OCI-LY1 (cell line): Measurements from ENCODE around the gene GKN1.
"Not testable (repeated sequence)": the region's sequence is repeated elsewhere in the genome, so short reads cannot be mapped to it uniquely, and the experiment has no call there.

Experiments
- H2AFZ ChIP-seq: fragments of 200-600 bp; sonication (generic), shearing (Covaris generic); 2 replicates; pipeline ENCODE4 v1.6.0; 2014; ENCODE audit warnings: antibody characterized with exemption, mild to moderate bottlenecking, low read length
- H3F3A ChIP-seq: fragments of 200-600 bp; sonication (generic), shearing (Covaris generic); 2 replicates; pipeline ENCODE4 v1.6.0; 2014; ENCODE audit warnings: mild to moderate bottlenecking, antibody characterized with exemption, low read length, moderate library complexity; ENCODE audit not compliant: insufficient read depth
- H3K27ac ChIP-seq: fragments of 200-600 bp; sonication (generic); 2 replicates; pipeline ENCODE4 v1.5.1; 2014; ENCODE audit warnings: low read length, mixed run types, mild to moderate bottlenecking, low read depth; ENCODE audit not compliant: poor library complexity, severe bottlenecking
- H3K27me3 ChIP-seq: fragments of 200-600 bp; sonication (generic); 2 replicates; pipeline ENCODE4 v1.6.0; 2014; ENCODE audit warnings: antibody characterized with exemption, mild to moderate bottlenecking, low read length, moderate library complexity; ENCODE audit not compliant: insufficient read depth
- H3K36me3 ChIP-seq: fragments of 200-600 bp; sonication (generic); 2 replicates; pipeline ENCODE4 v1.6.1; 2014; ENCODE audit warnings: mild to moderate bottlenecking, antibody characterized with exemption, low read length, moderate library complexity, mixed read lengths; ENCODE audit not compliant: insufficient read depth
- H3K4me1 ChIP-seq: fragments of 200-600 bp; sonication (generic); 2 replicates; pipeline ENCODE4 v1.5.1; 2014; ENCODE audit warnings: mild to moderate bottlenecking, low read length, moderate library complexity; ENCODE audit not compliant: insufficient read depth, severe bottlenecking
- H3K4me2 ChIP-seq: fragments of 200-600 bp; sonication (generic), shearing (Covaris generic); 2 replicates; pipeline ENCODE4 v1.6.1; 2014; ENCODE audit warnings: low read length
- H3K4me3 ChIP-seq: fragments of 200-600 bp; sonication (generic); 2 replicates; pipeline ENCODE4 v1.5.1; 2014; ENCODE audit warnings: low read length, low read depth, mild to moderate bottlenecking, mixed read lengths; ENCODE audit not compliant: poor library complexity, severe bottlenecking
- H3K79me2 ChIP-seq: fragments of 200-600 bp; shearing (Covaris generic); 2 replicates; pipeline ENCODE4 v1.6.1; 2016; ENCODE audit warnings: mixed run types, low read length, mixed read lengths; ENCODE audit not compliant: insufficient read depth
- H3K9ac ChIP-seq: fragments of 200-600 bp; sonication (generic), shearing (Covaris generic); 2 replicates; pipeline ENCODE4 v1.6.1; 2014; ENCODE audit warnings: mild to moderate bottlenecking, low read length, mixed read lengths
- H3K9me2 ChIP-seq: fragments of 200-600 bp; sonication (generic), shearing (Covaris generic); 2 replicates; pipeline ENCODE4 v1.6.1; 2014; ENCODE audit warnings: low read depth, mild to moderate bottlenecking, low read length, mixed read lengths
- H3K9me3 ChIP-seq: fragments of 200-600 bp; shearing (Covaris generic); 2 replicates; pipeline ENCODE4 v1.6.1; 2014; ENCODE audit warnings: low read length, mixed read lengths
- H4K20me1 ChIP-seq: fragments of 200-600 bp; sonication (generic), shearing (Covaris generic); 2 replicates; pipeline ENCODE4 v1.6.0; 2016; ENCODE audit warnings: mild to moderate bottlenecking, low read length; ENCODE audit not compliant: insufficient read depth
- EZH2 ChIP-seq: fragments of 200-600 bp; sonication (generic), shearing (Covaris generic); IDR thresholded peaks from 2 replicates; pipeline ENCODE4 v1.8.0; 2017; ENCODE audit warnings: borderline replicate concordance, mixed run types, mild to moderate bottlenecking, antibody characterized with exemption, low read length, moderate library complexity, mixed read lengths
- TF ChIP-seq, protein P1 (sequence below): fragments of 200-600 bp; sonication (generic), shearing (Covaris generic); IDR thresholded peaks from 2 replicates; pipeline ENCODE4 v1.5.1; 2017; ENCODE audit warnings: mild to moderate bottlenecking, antibody characterized with exemption, low read length, moderate library complexity, mixed read lengths

The GKN1 gene

DNA sequence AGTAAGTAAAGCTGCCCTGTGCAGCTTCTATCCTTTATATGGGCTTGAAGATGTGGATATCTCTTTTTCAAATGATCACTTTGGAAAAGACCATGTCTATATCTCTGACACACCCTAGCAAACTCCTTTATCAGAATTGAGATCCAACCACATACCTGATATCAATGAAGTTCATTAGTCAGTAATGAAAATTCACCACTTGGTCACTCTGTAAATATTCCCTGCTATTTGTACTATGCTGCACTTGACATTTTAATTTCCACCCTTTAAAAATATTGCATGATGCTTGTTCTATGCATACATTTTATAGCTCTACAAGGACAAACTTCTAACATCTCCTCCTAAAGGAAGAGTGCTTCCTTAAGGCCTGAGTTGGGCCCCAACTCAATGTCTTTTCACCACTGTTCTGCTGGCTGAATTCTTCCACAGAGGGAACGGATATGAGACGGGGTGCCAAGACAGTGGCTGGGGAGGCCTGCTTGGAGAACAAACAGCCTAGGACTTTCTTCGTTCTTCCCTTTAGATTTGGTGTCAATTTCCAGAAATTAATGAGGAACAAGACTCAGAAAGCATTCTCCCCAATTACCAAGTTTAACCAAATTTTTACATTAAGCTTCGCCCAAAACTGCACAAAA, 21.4 kb upstream of the GKN1 start, which contains the start of gene GKN2:
Gene GKN2 (minus strand): TSS at position 7 of the 635 bp plus-strand sequence. CDS start 32 bp downstream, outside the sequence.
- Histone ChIP-seq H4K20me1 (no peaks in the 10 kb centered on the region), H3K9me3 (no peaks in the 10 kb centered on the region), H2AFZ (no peak within 1 kb of the TSS), H3K27ac (no peak within 1 kb of the TSS), H3K9me2 (no peaks in the 10 kb centered on the region), H3F3A (no peaks in the 10 kb centered on the region), H3K4me2 (no peak within 1 kb of the TSS), H3K36me3 (no peaks in the 10 kb centered on the region), H3K9ac (no peak within 1 kb of the TSS), H3K4me3 (no peak within 1 kb of the TSS), H3K79me2 (no peaks in the 10 kb centered on the region), H3K4me1 (no peaks in the 10 kb centered on the region), H3K27me3 (no peaks in the 10 kb centered on the region)
- no peak for TF ChIP-seq EZH2
- TF ChIP-seq, protein P1, sequence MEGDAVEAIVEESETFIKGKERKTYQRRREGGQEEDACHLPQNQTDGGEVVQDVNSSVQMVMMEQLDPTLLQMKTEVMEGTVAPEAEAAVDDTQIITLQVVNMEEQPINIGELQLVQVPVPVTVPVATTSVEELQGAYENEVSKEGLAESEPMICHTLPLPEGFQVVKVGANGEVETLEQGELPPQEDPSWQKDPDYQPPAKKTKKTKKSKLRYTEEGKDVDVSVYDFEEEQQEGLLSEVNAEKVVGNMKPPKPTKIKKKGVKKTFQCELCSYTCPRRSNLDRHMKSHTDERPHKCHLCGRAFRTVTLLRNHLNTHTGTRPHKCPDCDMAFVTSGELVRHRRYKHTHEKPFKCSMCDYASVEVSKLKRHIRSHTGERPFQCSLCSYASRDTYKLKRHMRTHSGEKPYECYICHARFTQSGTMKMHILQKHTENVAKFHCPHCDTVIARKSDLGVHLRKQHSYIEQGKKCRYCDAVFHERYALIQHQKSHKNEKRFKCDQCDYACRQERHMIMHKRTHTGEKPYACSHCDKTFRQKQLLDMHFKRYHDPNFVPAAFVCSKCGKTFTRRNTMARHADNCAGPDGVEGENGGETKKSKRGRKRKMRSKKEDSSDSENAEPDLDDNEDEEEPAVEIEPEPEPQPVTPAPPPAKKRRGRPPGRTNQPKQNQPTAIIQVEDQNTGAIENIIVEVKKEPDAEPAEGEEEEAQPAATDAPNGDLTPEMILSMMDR = no peak

DNA sequence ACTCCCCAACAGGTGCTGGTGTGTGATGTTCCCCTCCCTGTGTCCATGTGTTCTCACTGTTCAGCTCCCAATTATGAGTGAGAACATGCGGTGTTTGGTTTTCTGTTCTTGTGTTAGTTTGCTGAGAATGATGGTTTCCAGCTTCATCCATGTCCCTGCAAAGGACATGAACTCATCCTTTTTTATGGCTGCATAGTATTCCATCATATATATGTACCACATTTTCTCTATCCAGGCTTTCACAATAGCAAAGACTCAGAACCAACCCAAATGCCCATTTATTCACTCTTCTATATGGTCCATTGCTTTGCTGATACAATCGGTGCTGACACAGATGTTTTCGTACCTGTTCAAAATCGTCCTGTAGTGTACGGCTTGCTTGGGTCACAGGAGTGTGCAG, 19.0 kb upstream of the GKN1 start:
- H3K9me2 ChIP-seq, H3K4me2 ChIP-seq, H3K79me2 ChIP-seq, H4K20me1 ChIP-seq, H3K4me3 ChIP-seq, H3K36me3 ChIP-seq, H3K27me3 ChIP-seq, H3K9ac ChIP-seq, H3K27ac ChIP-seq, H3K9me3 ChIP-seq, H3K4me1 ChIP-seq, H3F3A ChIP-seq, H2AFZ ChIP-seq: not testable (repeated sequence)

GRCh38 chr2:68959001-68959400, 15.4 kb upstream of the GKN1 start:
- H3K9me2 ChIP-seq = no peaks in the 10 kb centered on the region
- H3K4me3 ChIP-seq = no peak overlapping the region
- no peaks in the 10 kb centered on the region for H3K36me3 ChIP-seq
- no peaks in the 10 kb centered on the region for H3K9me3 ChIP-seq
- no peak overlapping the region for H3K9ac ChIP-seq
- H3K79me2 ChIP-seq = no peaks in the 10 kb centered on the region
- H3K27ac ChIP-seq = no peak overlapping the region
- no peaks in the 10 kb centered on the region for H3K27me3 ChIP-seq
- H3K4me1 ChIP-seq = no peaks in the 10 kb centered on the region
- no peak for TF ChIP-seq EZH2
- TF ChIP-seq, protein P1 = no peak
- H4K20me1 ChIP-seq = no peaks in the 10 kb centered on the region
- no peaks in the 10 kb centered on the region for H3F3A ChIP-seq
- no peak overlapping the region for H2AFZ ChIP-seq
- H3K4me2 ChIP-seq = no peak overlapping the region

DNA sequence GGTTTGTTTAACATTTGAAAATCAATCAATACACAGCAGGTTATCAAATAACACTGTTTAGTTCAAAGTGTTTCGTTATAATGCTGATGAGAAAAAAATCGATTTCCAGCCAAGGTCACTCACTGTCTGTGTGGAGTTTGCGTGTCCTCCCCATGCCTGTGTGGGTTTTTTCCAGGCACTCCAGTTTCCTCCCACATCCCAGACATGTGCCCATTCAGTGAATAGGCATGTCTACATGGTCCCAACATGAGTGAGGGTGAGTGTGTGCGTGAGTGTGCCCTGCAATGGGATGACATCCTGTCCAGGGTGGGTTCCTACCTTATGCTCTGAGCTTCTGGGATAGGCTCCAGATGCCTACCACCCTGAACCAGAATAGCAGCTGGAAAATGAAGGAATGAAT, 13.1 kb upstream of the GKN1 start:
- no peak overlapping the region for H3K27ac ChIP-seq
- no peak overlapping the region for H3K9ac ChIP-seq
- no peaks in the 10 kb centered on the region for H3K9me2 ChIP-seq
- TF ChIP-seq, protein P1 = no peak
- no peak for TF ChIP-seq EZH2
- no peak overlapping the region for H2AFZ ChIP-seq
- H3K4me1 ChIP-seq = no peaks in the 10 kb centered on the region
- H3F3A ChIP-seq = no peaks in the 10 kb centered on the region
- no peaks in the 10 kb centered on the region for H3K36me3 ChIP-seq
- H3K4me3 ChIP-seq = no peak overlapping the region
- no peaks in the 10 kb centered on the region for H3K9me3 ChIP-seq
- no peak overlapping the region for H3K4me2 ChIP-seq
- no peaks in the 10 kb centered on the region for H3K27me3 ChIP-seq
- no peaks in the 10 kb centered on the region for H3K79me2 ChIP-seq
- H4K20me1 ChIP-seq = no peaks in the 10 kb centered on the region
